Gastroesophageal sphincter (tissue), 4 donors: Measurements from ENCODE around the gene PGF. TPM values are rescaled to one million over a fixed set of nuclear protein-coding genes. Genes with fewer than 3 reads are reported as not detected.

Experiments
- ATAC-seq: fragments of 150-250 bp; one replicate; pipeline ENCODE4 v1.9.1; 2016; ENCODE audit warnings: mild to moderate bottlenecking, moderate library complexity
- H3K27ac ChIP-seq, 4 donors: fragments of 200-600 bp; sonication (generic) in 3 of 4; 1 replicate in 3 of 4; 2 replicates in 1 of 4; pipeline ENCODE4 v1.5.1; 2016 to 2019
- H3K27me3 ChIP-seq: fragments of 200-600 bp; sonication (generic); one replicate; pipeline ENCODE4 v1.5.1; 2019
- H3K36me3 ChIP-seq, 2 donors: fragments of 200-600 bp; sonication (generic); one replicate each; pipeline ENCODE4 v1.5.1; 2019; ENCODE audit warnings: control low read depth in 1 of 2
- H3K4me1 ChIP-seq, 3 donors: fragments of 200-600 bp; sonication (generic); 1 replicate in 2 of 3; 2 replicates in 1 of 3; pipeline ENCODE4 v1.5.1; 2016 to 2019; ENCODE audit warnings: control low read depth in 2 of 3
- H3K4me3 ChIP-seq, 2 donors: fragments of 200-600 bp; sonication (generic); one replicate each; pipeline ENCODE4 v1.5.1; 2019; ENCODE audit warnings: mild to moderate bottlenecking in 1 of 2, moderate library complexity in 1 of 2
- H3K9me3 ChIP-seq, 3 donors: fragments of 200-600 bp; sonication (generic); one replicate each; pipeline ENCODE4 v1.5.1; 2017 to 2019; ENCODE audit warnings: control low read depth in 2 of 3
- CTCF ChIP-seq, 4 experiments: fragments of 200-600 bp in 2 of 4; fragments of 450-650 bp in 2 of 4; sonication (generic) in 1 of 4; IDR thresholded peaks; one replicate each; pipeline ENCODE4 v1.5.1; 2017 to 2019; ENCODE audit warnings: antibody characterized with exemption in 4 of 4, mild to moderate bottlenecking in 2 of 4, moderate library complexity in 2 of 4
- EP300 ChIP-seq: sonication (generic); formaldehyde crosslinking; IDR thresholded peaks from one replicate; pipeline ENCODE4 v1.6.1; 2017; ENCODE audit warnings: antibody characterized with exemption, mild to moderate bottlenecking
- POLR2A ChIP-seq, 2 donors: fragments of 450-650 bp; IDR thresholded peaks; one replicate each; pipeline ENCODE4 v1.6.1; 2017; ENCODE audit warnings: antibody characterized with exemption in 2 of 2, mild to moderate bottlenecking in 2 of 2, moderate library complexity in 1 of 2
- POLR2AphosphoS5 ChIP-seq: sonication (generic); formaldehyde crosslinking; IDR thresholded peaks from one replicate; pipeline ENCODE4 v1.6.1; 2017; ENCODE audit warnings: antibody characterized with exemption
- WGBS, 2 donors: methylation state at CpG; one replicate each; pipeline ENCODE4 v1.1.5; 2018; ENCODE audit warnings: low coverage in 1 of 2; 5-methylcytosine and 5-hydroxymethylcytosine counted together
- total RNA-seq, 4 donors: library from RNA; depleted of rRNA; stranded (reverse); fragments of >200 nt; gene quantifications; one replicate each; pipeline ENCODE4 v1.1.0, GENCODE V29; 2016

The PGF gene
- total RNA-seq, 4 donors from 2014 or later: 11.2 to 21.0 (median 16.5) TPM

GRCh38 chr14:74981833-74982232, 26.4 kb upstream of the PGF start:
- Histone ChIP-seq H3K27me3 (no peaks in the 10 kb centered on the region), H3K27ac (no peak overlapping the region), H3K4me1 (peaks cover 0 to 43% (median 6%) of the 10 kb centered on the region in 3 donors), H3K9me3 (no peaks in the 10 kb centered on the region), H3K4me3 (no peak overlapping the region), H3K36me3 (no peaks in the 10 kb centered on the region)
- WGBS, 2 donors: 60% methylated on average over 1 of the region's 5 CpGs; no CpG with 5 or more reads in 1 of the 2 donors
- TF ChIP-seq POLR2A (IDR thresholded peaks at IDR 0.05) (no peak), CTCF (IDR thresholded peaks at IDR 0.05) (no peak), EP300 (no peak), POLR2AphosphoS5 (no peak)
- ATAC-seq: no peak

GRCh38 chr14:74981462-74981782, 26.0 kb upstream of the PGF start:
- H3K36me3 ChIP-seq: no peaks in the 10 kb centered on the region
- H3K4me3 ChIP-seq: no peak overlapping the region
- no peaks in the 10 kb centered on the region for H3K9me3 ChIP-seq
- 70 to 83% methylated on average over 5 of the region's 9 CpGs for WGBS, 2 donors
- no peaks in the 10 kb centered on the region for H3K27me3 ChIP-seq
- ATAC-seq: no peak
- peaks cover 0 to 43% (median 6%) of the 10 kb centered on the region in 3 donors for H3K4me1 ChIP-seq
- no peak for TF ChIP-seq CTCF (IDR thresholded peaks at IDR 0.05)
- no peak for TF ChIP-seq EP300
- TF ChIP-seq POLR2AphosphoS5: no peak
- TF ChIP-seq POLR2A (IDR thresholded peaks at IDR 0.05): no peak
- H3K27ac ChIP-seq: no peak overlapping the region

GRCh38 chr14:74980731-74981461, 25.5 kb upstream of the PGF start:
- Histone ChIP-seq H3K4me1 (peaks cover 0 to 45% (median 6%) of the 10 kb centered on the region in 3 donors), H3K27me3 (no peaks in the 10 kb centered on the region), H3K36me3 (no peaks in the 10 kb centered on the region), H3K27ac (peak overlapping the region in 1 of 4 donors; percentile 8), H3K9me3 (no peaks in the 10 kb centered on the region), H3K4me3 (no peak overlapping the region)
- WGBS, 2 donors: 0% methylated on average over 2 of the region's 35 CpGs; no CpG with 5 or more reads in 1 of the 2 donors
- TF ChIP-seq CTCF (IDR thresholded peaks at IDR 0.05): no peak
- ATAC-seq: peak; percentile 9

- no peaks in the 10 kb centered on the region for H3K36me3 ChIP-seq
- 71% methylated on average over 1 of the region's 4 CpGs; no CpG with 5 or more reads in 1 of the 2 donors for WGBS, 2 donors
- H3K27ac ChIP-seq: peak overlapping the region in 1 of 4 donors; percentile 8
- H3K9me3 ChIP-seq: no peaks in the 10 kb centered on the region
- no peak for ATAC-seq
- H3K4me1 ChIP-seq: peaks cover 0 to 50% (median 6%) of the 10 kb centered on the region in 3 donors
- no peaks in the 10 kb centered on the region for H3K27me3 ChIP-seq
- TF ChIP-seq POLR2A (IDR thresholded peaks at IDR 0.05) (no peak), POLR2AphosphoS5 (no peak), EP300 (no peak), CTCF (IDR thresholded peaks at IDR 0.05) (no peak)
- no peak overlapping the region for H3K4me3 ChIP-seq
Observed at GRCh38 chr14:74980398-74980730, 25.0 kb upstream of the PGF start.
